HepG2 (cell line): ENCODE measurements around the gene TAF1B. TPM values are rescaled to one million over a fixed set of nuclear protein-coding genes. Genes with fewer than 3 reads are reported as not detected.

Source experiments
- ATF3 ChIP-seq: sonication (generic); formaldehyde crosslinking; IDR thresholded peaks from 2 replicates; pipeline ENCODE4 v1.4.0; 2020; ENCODE audit warnings: missing genetic modification reagents
- CEBPB ChIP-seq: IDR thresholded peaks from 2 replicates; pipeline ENCODE4 v1.6.1; 2011; ENCODE audit warnings: low read depth, low read length, improper control_type of control experiment, borderline replicate concordance
- FOSL2 ChIP-seq: sonication (generic); formaldehyde crosslinking; IDR thresholded peaks from 2 replicates; pipeline ENCODE4 v1.4.0; 2020; ENCODE audit warnings: missing genetic modification reagents
- HOXA3 ChIP-seq: sonication (generic); formaldehyde crosslinking; IDR thresholded peaks from 2 replicates; pipeline ENCODE4 v1.5.0; 2020; ENCODE audit warnings: missing genetic modification reagents
- MAFG ChIP-seq: sonication (generic); formaldehyde crosslinking; IDR thresholded peaks from 2 replicates; pipeline ENCODE4 v1.5.1; 2020; ENCODE audit warnings: mild to moderate bottlenecking, missing genetic modification reagents
- MLLT10 ChIP-seq: sonication (generic); formaldehyde crosslinking; IDR thresholded peaks from 2 replicates; pipeline ENCODE4 v1.4.0; 2020; ENCODE audit warnings: missing genetic modification reagents
- NCOA2 ChIP-seq: sonication (generic); formaldehyde crosslinking; IDR thresholded peaks from 2 replicates; pipeline ENCODE4 v1.8.0; 2022; ENCODE audit warnings: inconsistent platforms
- NFAT5 ChIP-seq: sonication (generic); formaldehyde crosslinking; IDR thresholded peaks from 2 replicates; pipeline ENCODE4 v1.4.0; 2020; ENCODE audit warnings: missing genetic modification reagents
- SMAD3 ChIP-seq: sonication (generic); formaldehyde crosslinking; IDR thresholded peaks from 2 replicates; pipeline ENCODE4 v1.4.0; 2020; ENCODE audit warnings: missing genetic modification reagents
- TARDBP ChIP-seq: sonication (generic); formaldehyde crosslinking; IDR thresholded peaks from 2 replicates; pipeline ENCODE4 v1.8.0; 2022; ENCODE audit warnings: mild to moderate bottlenecking, missing genetic modification reagents
- TCF12 ChIP-seq, 2 experiments: fragments of 450-650 bp in 1 of 2; sonication (generic) in 1 of 2; formaldehyde crosslinking in 1 of 2; IDR thresholded peaks; 2 replicates each; pipeline versions ENCODE4 v1.6.1 to v1.8.0; 2017 to 2022; ENCODE audit warnings: antibody characterized with exemption in 1 of 2, mild to moderate bottlenecking in 1 of 2, missing genetic modification reagents in 1 of 2, moderate library complexity in 1 of 2
- ZBTB1 ChIP-seq: sonication (generic); formaldehyde crosslinking; IDR thresholded peaks from 2 replicates; pipeline ENCODE4 v1.4.0; 2020; ENCODE audit warnings: missing genetic modification reagents, borderline replicate concordance
- ZNF333 ChIP-seq: sonication (generic); formaldehyde crosslinking; IDR thresholded peaks from 2 replicates; pipeline ENCODE4 v1.4.0; 2020; ENCODE audit warnings: mild to moderate bottlenecking, missing genetic modification reagents, borderline replicate concordance
- polyA plus RNA-seq, 8 experiments: library from polyadenylated mRNA; depleted of rRNA in 3 of 8; stranded (reverse) in 7 of 8; unstranded in 1 of 8; fragments of >200 nt; fragmentation: Illumina TruSeq in 4 of 8; extraction: Trizol in 4 of 8; gene quantifications; 2 replicates each; pipeline versions ENCODE4 v1.2.1 to v1.2.3, GENCODE V29; 2011 to 2016; ENCODE audit warnings: low read depth in 4 of 8, missing spikeins in 1 of 8, mixed read lengths in 1 of 8; ENCODE audit not compliant: insufficient read depth in 1 of 8
- total RNA-seq, 5 experiments: library from RNA; depleted of rRNA; stranded (reverse); fragments of >200 nt; fragmentation: Illumina TruSeq; extraction: Trizol; gene quantifications; 2 replicates each; pipeline ENCODE4 v1.2.3, GENCODE V29; 2016; ENCODE audit warnings: low read depth in 1 of 5
- TF ChIP-seq, protein P1 (sequence below): sonication (generic); formaldehyde crosslinking; IDR thresholded peaks from 2 replicates; pipeline ENCODE4 v1.9.0; 2022; ENCODE audit warnings: low read depth, missing genetic modification reagents
- TF ChIP-seq, protein P2 (sequence below): sonication (generic); formaldehyde crosslinking; IDR thresholded peaks from 2 replicates; pipeline ENCODE4 v1.5.0; 2020; ENCODE audit warnings: mild to moderate bottlenecking, missing genetic modification reagents, borderline replicate concordance

The TAF1B gene
- total and polyA plus RNA-seq, 2 of the 13 experiments (the other 11 are each of a cell fraction or from before 2014, with no cell fraction given) = 13.3 to 27.7 TPM

- TF ChIP-seq NFAT5 (CRISPR knock-in tag) (no peak), FOSL2 (CRISPR knock-in tag) (peak; percentile 27; the same call in 1 of the 2 replicates), NCOA2 (peak; percentile 24; the same call in 1 of the 2 replicates), HOXA3 (CRISPR knock-in tag) (peak; percentile 24; the same call in 1 of the 2 replicates), ATF3 (CRISPR knock-in tag) (peak; percentile 84), CEBPB (peak; percentile 89), ZNF333 (CRISPR knock-in tag) (no peak), MAFG (CRISPR knock-in tag) (no peak), MLLT10 (no peak), ZBTB1 (CRISPR knock-in tag) (no peak), TARDBP (CRISPR knock-in tag) (no peak), TCF12 (IDR thresholded peaks at IDR 0.05) (no peak), TCF12 (CRISPR knock-in tag; IDR thresholded peaks at IDR 0.05) (no peak), SMAD3 (CRISPR knock-in tag) (peak; percentile 37; the same call in 1 of the 2 replicates)
- TF ChIP-seq, protein P1, sequence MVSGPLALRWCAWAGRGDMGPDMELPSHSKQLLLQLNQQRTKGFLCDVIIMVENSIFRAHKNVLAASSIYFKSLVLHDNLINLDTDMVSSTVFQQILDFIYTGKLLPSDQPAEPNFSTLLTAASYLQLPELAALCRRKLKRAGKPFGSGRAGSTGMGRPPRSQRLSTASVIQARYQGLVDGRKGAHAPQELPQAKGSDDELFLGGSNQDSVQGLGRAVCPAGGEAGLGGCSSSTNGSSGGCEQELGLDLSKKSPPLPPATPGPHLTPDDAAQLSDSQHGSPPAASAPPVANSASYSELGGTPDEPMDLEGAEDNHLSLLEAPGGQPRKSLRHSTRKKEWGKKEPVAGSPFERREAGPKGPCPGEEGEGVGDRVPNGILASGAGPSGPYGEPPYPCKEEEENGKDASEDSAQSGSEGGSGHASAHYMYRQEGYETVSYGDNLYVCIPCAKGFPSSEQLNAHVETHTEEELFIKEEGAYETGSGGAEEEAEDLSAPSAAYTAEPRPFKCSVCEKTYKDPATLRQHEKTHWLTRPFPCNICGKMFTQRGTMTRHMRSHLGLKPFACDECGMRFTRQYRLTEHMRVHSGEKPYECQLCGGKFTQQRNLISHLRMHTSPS (CRISPR knock-in tag) = peak; percentile 61; the same call in 1 of the 2 replicates
- TF ChIP-seq, protein P2, sequence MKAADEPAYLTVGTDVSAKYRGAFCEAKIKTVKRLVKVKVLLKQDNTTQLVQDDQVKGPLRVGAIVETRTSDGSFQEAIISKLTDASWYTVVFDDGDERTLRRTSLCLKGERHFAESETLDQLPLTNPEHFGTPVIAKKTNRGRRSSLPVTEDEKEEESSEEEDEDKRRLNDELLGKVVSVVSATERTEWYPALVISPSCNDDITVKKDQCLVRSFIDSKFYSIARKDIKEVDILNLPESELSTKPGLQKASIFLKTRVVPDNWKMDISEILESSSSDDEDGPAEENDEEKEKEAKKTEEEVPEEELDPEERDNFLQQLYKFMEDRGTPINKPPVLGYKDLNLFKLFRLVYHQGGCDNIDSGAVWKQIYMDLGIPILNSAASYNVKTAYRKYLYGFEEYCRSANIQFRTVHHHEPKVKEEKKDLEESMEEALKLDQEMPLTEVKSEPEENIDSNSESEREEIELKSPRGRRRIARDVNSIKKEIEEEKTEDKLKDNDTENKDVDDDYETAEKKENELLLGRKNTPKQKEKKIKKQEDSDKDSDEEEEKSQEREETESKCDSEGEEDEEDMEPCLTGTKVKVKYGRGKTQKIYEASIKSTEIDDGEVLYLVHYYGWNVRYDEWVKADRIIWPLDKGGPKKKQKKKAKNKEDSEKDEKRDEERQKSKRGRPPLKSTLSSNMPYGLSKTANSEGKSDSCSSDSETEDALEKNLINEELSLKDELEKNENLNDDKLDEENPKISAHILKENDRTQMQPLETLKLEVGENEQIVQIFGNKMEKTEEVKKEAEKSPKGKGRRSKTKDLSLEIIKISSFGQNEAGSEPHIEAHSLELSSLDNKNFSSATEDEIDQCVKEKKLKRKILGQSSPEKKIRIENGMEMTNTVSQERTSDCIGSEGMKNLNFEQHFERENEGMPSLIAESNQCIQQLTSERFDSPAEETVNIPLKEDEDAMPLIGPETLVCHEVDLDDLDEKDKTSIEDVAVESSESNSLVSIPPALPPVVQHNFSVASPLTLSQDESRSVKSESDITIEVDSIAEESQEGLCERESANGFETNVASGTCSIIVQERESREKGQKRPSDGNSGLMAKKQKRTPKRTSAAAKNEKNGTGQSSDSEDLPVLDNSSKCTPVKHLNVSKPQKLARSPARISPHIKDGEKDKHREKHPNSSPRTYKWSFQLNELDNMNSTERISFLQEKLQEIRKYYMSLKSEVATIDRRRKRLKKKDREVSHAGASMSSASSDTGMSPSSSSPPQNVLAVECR (CRISPR knock-in tag) = no peak
These were observed 103.5 kb downstream of the TAF1B start (continued) for GRCh38 chr2:9946818-9947217.
